A172 (cell line): Measurements from ENCODE around the gene OSBP. TPM values are rescaled to one million over a fixed set of nuclear protein-coding genes. Genes with fewer than 3 reads are reported as not detected.
A peak's percentile ranks its signal among the peaks of the same experiment; 100 is the strongest.

Source experiments
- DNase-seq: peaks from one replicate; pipeline ENCODE4 v3.0.0-alpha.2; 2015; ENCODE audit warnings: low spot score
- total RNA-seq: library from RNA; depleted of rRNA; stranded (reverse); fragments of >200 nt; shearing (Covaris generic); gene quantifications from 2 replicates; pipeline ENCODE4 v1.2.3, GENCODE V29; 2014

OSBP gene
- total RNA-seq, 1 experiment from 2014 or later, result 16.7 TPM

- DNase-seq, result no peak
Measured at GRCh38 chr11:59602432-59602831, 13.1 kb downstream of the OSBP start.

GRCh38 chr11:59601788-59602187 is 13.8 kb downstream of the OSBP start:
- no peak for DNase-seq

- DNase-seq, result no peak
Measured at GRCh38 chr11:59600636-59601035, 14.9 kb downstream of the OSBP start.

GRCh38 chr11:59600234-59600633 is 15.3 kb downstream of the OSBP start:
- DNase-seq, result no peak

- DNase-seq, result no peak
Measured at GRCh38 chr11:59598961-59599360, 16.6 kb downstream of the OSBP start.

GRCh38 chr11:59584294-59584693 is 31.3 kb downstream of the OSBP start:
- DNase-seq, result no peak

- DNase-seq, result no peak
Measured at GRCh38 chr11:59582006-59582405, 33.6 kb downstream of the OSBP start.

GRCh38 chr11:59578369-59578768 is 37.2 kb downstream of the OSBP start:
- no peak for DNase-seq

- no peak for DNase-seq
Measured at GRCh38 chr11:59575505-59575904, 40.1 kb downstream of the OSBP start.

GRCh38 chr11:59574932-59575502 is 40.6 kb downstream of the OSBP start:
- no peak for DNase-seq

GRCh38 chr11:59574467-59574866 is 41.1 kb downstream of the OSBP start:
- peak; percentile 42 for DNase-seq

GRCh38 chr11:59573216-59573615 is 42.4 kb downstream of the OSBP start:
- DNase-seq, result peak; percentile 79

GRCh38 chr11:59572091-59572490 is 43.5 kb downstream of the OSBP start:
- DNase-seq, result no peak

GRCh38 chr11:59562292-59562691 is 53.3 kb downstream of the OSBP start:
- no peak for DNase-seq

GRCh38 chr11:59560702-59561473 is 54.7 kb downstream of the OSBP start:
- DNase-seq, result peak; percentile 76

GRCh38 chr11:59560290-59560701 is 55.3 kb downstream of the OSBP start:
- DNase-seq, result peak; percentile 83

GRCh38 chr11:59559886-59560285 is 55.7 kb downstream of the OSBP start:
- no peak for DNase-seq

GRCh38 chr11:59558270-59558643 is 57.3 kb downstream of the OSBP start:
- no peak for DNase-seq

- DNase-seq, result no peak
Measured at GRCh38 chr11:59556917-59557348, 58.6 kb downstream of the OSBP start.

GRCh38 chr11:59556115-59556916 is 59.3 kb downstream of the OSBP start:
- DNase-seq, result peak; percentile 90

GRCh38 chr11:59555601-59556114 is 59.9 kb downstream of the OSBP start:
- no peak for DNase-seq

GRCh38 chr11:59553323-59553722 is 62.3 kb downstream of the OSBP start:
- no peak for DNase-seq
